Measurements from ENCODE around the gene CHD6.

Gene CHD6

GRCh38 chr20:41507436-41507835, 110.7 kb downstream of the CHD6 start:
- Histone ChIP-seq H3K27ac (replicated peaks) (no peak overlapping the region), H3K4me3 (replicated peaks; ENCODE audit: insufficient read depth, low read length) (no peak overlapping the region), H3K27me3 (ENCODE audit: insufficient read depth, poor library complexity, severe bottlenecking) (no peaks in the 10 kb centered on the region)
- DNase-seq (ENCODE audit: low read depth in 1 of 2, low spot score in 1 of 2) = no peak
- TF ChIP-seq SPI1 (IDR thresholded peaks at IDR 0.05; ENCODE audit: borderline replicate concordance, low read depth) (no peak), POLR2AphosphoS5 (IDR thresholded peaks at IDR 0.05; ENCODE audit: low read depth) (no peak)
- TF ChIP-seq, protein P1, sequence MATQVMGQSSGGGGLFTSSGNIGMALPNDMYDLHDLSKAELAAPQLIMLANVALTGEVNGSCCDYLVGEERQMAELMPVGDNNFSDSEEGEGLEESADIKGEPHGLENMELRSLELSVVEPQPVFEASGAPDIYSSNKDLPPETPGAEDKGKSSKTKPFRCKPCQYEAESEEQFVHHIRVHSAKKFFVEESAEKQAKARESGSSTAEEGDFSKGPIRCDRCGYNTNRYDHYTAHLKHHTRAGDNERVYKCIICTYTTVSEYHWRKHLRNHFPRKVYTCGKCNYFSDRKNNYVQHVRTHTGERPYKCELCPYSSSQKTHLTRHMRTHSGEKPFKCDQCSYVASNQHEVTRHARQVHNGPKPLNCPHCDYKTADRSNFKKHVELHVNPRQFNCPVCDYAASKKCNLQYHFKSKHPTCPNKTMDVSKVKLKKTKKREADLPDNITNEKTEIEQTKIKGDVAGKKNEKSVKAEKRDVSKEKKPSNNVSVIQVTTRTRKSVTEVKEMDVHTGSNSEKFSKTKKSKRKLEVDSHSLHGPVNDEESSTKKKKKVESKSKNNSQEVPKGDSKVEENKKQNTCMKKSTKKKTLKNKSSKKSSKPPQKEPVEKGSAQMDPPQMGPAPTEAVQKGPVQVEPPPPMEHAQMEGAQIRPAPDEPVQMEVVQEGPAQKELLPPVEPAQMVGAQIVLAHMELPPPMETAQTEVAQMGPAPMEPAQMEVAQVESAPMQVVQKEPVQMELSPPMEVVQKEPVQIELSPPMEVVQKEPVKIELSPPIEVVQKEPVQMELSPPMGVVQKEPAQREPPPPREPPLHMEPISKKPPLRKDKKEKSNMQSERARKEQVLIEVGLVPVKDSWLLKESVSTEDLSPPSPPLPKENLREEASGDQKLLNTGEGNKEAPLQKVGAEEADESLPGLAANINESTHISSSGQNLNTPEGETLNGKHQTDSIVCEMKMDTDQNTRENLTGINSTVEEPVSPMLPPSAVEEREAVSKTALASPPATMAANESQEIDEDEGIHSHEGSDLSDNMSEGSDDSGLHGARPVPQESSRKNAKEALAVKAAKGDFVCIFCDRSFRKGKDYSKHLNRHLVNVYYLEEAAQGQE (IDR thresholded peaks at IDR 0.05; ENCODE audit: insufficient replicate concordance, low read depth) = no peak

- Histone ChIP-seq H3K4me3 (replicated peaks; ENCODE audit: insufficient read depth, low read length) (no peak overlapping the region), H3K27ac (replicated peaks) (no peak overlapping the region), H3K27me3 (ENCODE audit: insufficient read depth, poor library complexity, severe bottlenecking) (no peaks in the 10 kb centered on the region)
- DNase-seq (ENCODE audit: low read depth in 1 of 2, low spot score in 1 of 2) = no peak
- TF ChIP-seq, protein P1 (IDR thresholded peaks at IDR 0.05; ENCODE audit: insufficient replicate concordance, low read depth) = no peak
- TF ChIP-seq GABPA (IDR thresholded peaks at IDR 0.05; ENCODE audit: low read depth) (no peak), SPI1 (IDR thresholded peaks at IDR 0.05; ENCODE audit: borderline replicate concordance, low read depth) (no peak), POLR2AphosphoS5 (IDR thresholded peaks at IDR 0.05; ENCODE audit: low read depth) (no peak), CTCF (IDR thresholded peaks at IDR 0.05; ENCODE audit: insufficient read depth, low read length) (no peak)
Observed at GRCh38 chr20:41506192-41506915, 111.8 kb downstream of the CHD6 start.

DNA sequence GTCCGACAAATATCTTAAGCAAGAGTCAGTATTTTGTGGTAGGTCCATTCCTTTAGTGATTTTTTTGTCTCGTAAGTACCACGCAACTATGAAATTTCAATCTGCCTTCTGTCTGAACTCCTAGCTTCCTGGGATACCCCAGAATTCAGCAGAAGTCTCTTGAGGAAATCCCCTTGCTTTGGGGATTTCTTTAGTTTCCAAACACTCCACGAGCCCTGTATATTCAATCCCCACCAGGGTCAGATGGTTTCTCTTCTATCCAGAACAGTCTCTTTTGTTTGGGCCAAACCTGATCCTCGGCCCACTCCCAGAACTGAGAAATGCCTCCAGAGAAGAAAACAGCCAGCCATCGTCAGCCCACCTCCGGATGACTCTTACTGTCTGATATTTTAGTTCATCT, 113.0 kb downstream of the CHD6 start:
- H3K27ac ChIP-seq (replicated peaks) = no peak overlapping the region
- TF ChIP-seq POLR2AphosphoS5 (IDR thresholded peaks at IDR 0.05; ENCODE audit: low read depth) (no peak), SPI1 (IDR thresholded peaks at IDR 0.05; ENCODE audit: borderline replicate concordance, low read depth) (no peak), GABPA (IDR thresholded peaks at IDR 0.05; ENCODE audit: low read depth) (no peak), CTCF (IDR thresholded peaks at IDR 0.05; ENCODE audit: insufficient read depth, low read length) (no peak)
- TF ChIP-seq, protein P1 (IDR thresholded peaks at IDR 0.05; ENCODE audit: insufficient replicate concordance, low read depth) = no peak
- no peaks in the 10 kb centered on the region for H3K27me3 ChIP-seq (ENCODE audit: insufficient read depth, poor library complexity, severe bottlenecking)
- no peak for DNase-seq (ENCODE audit: low read depth in 1 of 2, low spot score in 1 of 2)
- no peak overlapping the region for H3K4me3 ChIP-seq (replicated peaks; ENCODE audit: insufficient read depth, low read length)
